ENCODE measurements around the gene SEMA5B. TPM values are rescaled to one million over a fixed set of nuclear protein-coding genes. Genes with fewer than 3 reads are reported as not detected.

SEMA5B gene
- total RNA-seq, 2 donors from 2014 or later: 0.51 to 3.5 TPM

DNA sequence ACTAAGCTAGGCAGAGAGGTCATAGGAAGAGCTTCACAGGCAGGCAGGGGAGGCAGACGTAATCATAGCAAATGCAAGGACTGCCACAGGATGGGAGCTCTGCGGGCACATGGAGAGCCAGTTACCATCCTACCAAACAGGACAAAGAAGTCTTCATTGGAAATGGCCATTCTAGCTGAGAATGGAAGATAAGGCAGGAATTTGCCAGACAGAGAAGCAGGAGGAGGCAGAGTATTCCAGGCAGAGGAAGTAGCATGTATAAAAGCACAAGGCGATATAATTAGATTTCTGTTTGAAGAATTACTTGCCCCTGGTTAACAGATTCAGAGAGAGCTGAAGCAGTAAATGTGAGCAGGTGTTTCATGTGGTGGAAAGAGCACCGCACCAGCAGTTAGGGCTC, 3.5 kb upstream of the SEMA5B start:
- H3K27me3 ChIP-seq: no peaks in the 10 kb centered on the region
- no peak for DNase-seq (ENCODE audit: low spot score)
- H3K9me3 ChIP-seq: no peaks in the 10 kb centered on the region
- no peak for TF ChIP-seq CTCF (IDR thresholded peaks at IDR 0.05)
- peaks cover 0 to 30% of the 10 kb centered on the region in 2 donors for H3K4me1 ChIP-seq
- no peaks in the 10 kb centered on the region for H3K36me3 ChIP-seq
- H3K27ac ChIP-seq: no peak overlapping the region
- no peak overlapping the region for H3K4me3 ChIP-seq

DNA sequence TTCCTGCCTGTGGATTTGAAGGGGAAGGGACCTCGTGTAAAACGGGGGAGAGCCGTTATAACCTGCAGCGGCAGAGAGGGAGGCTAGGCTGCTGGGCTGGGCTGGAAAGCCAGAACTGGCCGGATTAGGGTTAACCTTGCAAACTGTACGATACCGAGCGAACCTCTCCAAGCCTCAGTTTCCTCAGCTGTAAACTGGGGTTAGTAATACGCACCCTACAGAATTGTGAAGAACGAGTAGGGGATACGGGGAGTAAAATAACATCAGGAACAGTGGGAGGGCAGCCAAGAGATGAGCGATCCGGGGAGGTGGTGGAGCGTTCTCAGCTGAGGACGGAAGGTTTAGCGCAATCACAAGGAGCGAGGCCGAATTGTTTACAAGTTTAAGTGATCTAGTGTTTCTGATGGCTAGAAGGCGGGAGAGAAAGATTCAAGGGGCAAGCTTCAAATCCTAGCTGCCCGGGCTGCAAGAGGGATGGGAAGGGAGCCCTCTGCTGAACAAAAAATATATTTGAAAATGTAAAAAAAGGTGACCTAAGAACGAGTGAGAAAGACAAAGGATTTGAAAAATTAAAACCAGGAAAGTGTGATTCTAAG, 768 bp upstream of the SEMA5B start:
- no peak for DNase-seq (ENCODE audit: low spot score)
- Histone ChIP-seq H3K27ac (peak overlapping the region; percentile 5 to 49), H3K4me1 (peaks cover 0 to 30% of the 10 kb centered on the region in 2 donors), H3K9me3 (no peaks in the 10 kb centered on the region), H3K27me3 (no peaks in the 10 kb centered on the region), H3K4me3 (peak overlapping the region; percentile 41 to 59), H3K36me3 (no peaks in the 10 kb centered on the region)
- peak; percentile 27 to 63 for TF ChIP-seq CTCF (IDR thresholded peaks at IDR 0.05)

- Histone ChIP-seq H3K36me3 (no peaks in the 10 kb centered on the region), H3K27me3 (no peaks in the 10 kb centered on the region), H3K9me3 (no peaks in the 10 kb centered on the region), H3K4me1 (peaks cover 0 to 30% of the 10 kb centered on the region in 2 donors), H3K27ac (peak overlapping the region in 1 of 2 donors; percentile 52), H3K4me3 (peak overlapping the region; percentile 41 to 59)
- TF ChIP-seq CTCF (IDR thresholded peaks at IDR 0.05): no peak
- no peak for DNase-seq (ENCODE audit: low spot score)
Observed at GRCh38 chr3:123026565-123027291, 835 bp downstream of the SEMA5B start.

- Histone ChIP-seq H3K27ac (peak overlapping the region in 1 of 2 donors; percentile 52), H3K9me3 (no peaks in the 10 kb centered on the region), H3K4me1 (peaks cover 0 to 27% of the 10 kb centered on the region in 2 donors), H3K27me3 (no peaks in the 10 kb centered on the region), H3K36me3 (no peaks in the 10 kb centered on the region), H3K4me3 (peak overlapping the region; percentile 41 to 59)
- TF ChIP-seq CTCF (IDR thresholded peaks at IDR 0.05): no peak
- DNase-seq (ENCODE audit: low spot score): no peak
Observed at GRCh38 chr3:123025642-123026521, 1.7 kb downstream of the SEMA5B start.

DNA sequence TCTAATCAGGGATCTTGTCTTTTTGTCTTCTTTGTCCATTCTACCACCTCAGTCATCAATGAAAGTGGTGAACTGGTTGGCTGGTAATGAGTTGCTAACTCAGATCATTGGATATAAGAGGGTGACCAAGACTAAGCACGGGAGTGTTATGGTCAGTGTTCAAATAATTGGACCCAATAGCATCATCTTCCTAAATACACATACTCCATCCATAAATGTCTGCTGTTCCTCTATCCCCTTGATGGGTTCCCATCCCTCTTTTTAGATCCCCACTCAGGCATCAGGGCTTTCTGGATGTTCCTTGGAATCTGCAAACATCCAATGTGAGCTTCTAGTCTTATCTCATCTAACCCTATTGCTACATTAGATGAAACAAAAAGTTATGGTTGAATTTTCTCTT, 3.5 kb downstream of the SEMA5B start:
- no peak for DNase-seq (ENCODE audit: low spot score)
- H3K4me3 ChIP-seq: no peak overlapping the region
- H3K9me3 ChIP-seq: no peaks in the 10 kb centered on the region
- H3K36me3 ChIP-seq: no peaks in the 10 kb centered on the region
- H3K27me3 ChIP-seq: no peaks in the 10 kb centered on the region
- TF ChIP-seq CTCF (IDR thresholded peaks at IDR 0.05): no peak
- peaks cover 0 to 27% of the 10 kb centered on the region in 2 donors for H3K4me1 ChIP-seq
- H3K27ac ChIP-seq: no peak overlapping the region

Data from right atrium auricular region (tissue), 2 donors.